Activated naive CD8-positive, alpha-beta T cell treated with anti-CD3 and anti-CD28 coated beads, Interleukin-2, amount 50 U/mL, for 16 hours (primary cell): Measurements from ENCODE around the gene AP4B1.
"Not testable (repeated sequence)": the region's sequence is repeated elsewhere in the genome, so short reads cannot be mapped to it uniquely, and the experiment has no call there.

Experiments used
- DNase-seq: peaks from one replicate; pipeline ENCODE4 v3.0.0-alpha.2; 2020; ENCODE audit warnings: low read depth, low spot score

Gene AP4B1

DNA sequence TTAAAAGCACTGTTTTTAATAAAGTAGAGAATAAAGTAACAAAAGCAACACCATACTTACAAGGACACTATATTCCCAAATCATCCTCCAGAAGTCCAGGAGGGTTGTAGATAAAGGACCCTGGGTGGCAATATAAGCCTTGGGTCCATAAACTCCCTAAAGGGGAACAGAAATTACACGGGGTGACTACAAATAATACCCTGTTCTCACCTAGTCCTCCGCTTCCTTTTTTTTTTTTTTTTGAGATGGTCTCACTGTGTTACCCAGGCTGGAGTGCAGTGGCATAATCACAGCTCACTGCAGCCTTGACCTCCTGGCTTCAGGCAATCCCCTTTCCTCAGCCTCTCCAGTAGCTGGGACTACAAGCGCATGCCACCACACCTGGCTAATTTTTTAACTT is 46.2 kb downstream of the AP4B1 start:
- DNase-seq: no peak

DNA sequence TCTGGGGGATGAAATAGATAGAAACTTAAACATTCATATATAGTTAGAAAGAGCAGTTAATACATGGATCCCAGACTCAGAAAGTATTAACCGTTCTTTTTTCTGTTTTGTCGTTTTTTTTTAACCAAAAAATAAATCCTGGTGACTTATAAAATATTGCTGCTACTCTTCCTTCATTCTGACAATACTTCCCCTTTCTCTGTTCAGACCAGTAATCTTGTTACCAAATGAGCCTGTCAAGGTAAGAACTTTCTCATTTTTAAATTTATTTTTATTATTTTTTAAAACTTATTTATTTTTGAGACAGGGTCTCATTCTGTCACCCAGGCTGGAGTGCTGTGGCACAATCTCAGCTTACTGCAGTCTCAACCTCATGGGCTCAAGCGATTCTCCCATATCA is 46.8 kb downstream of the AP4B1 start:
- no peak for DNase-seq

DNA sequence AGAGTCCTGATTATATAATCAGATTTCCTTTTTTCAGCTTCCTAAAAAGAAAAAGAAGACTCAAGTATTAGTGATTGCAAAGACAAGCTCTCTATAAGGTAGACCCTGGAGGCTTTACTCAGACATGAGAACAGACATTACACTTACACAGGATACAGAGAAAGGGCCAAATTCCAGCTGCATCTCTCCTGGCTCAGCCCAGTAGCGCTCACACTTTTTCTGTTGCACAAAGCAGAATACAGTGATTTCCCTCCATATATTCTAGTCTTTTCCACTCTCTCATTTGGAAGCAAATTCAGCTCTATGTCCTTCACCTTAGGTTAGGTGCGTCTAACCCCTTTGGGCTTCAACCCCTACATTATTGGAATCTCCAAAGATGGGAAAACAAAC is 48.2 kb downstream of the AP4B1 start:
- DNase-seq: no peak

DNA sequence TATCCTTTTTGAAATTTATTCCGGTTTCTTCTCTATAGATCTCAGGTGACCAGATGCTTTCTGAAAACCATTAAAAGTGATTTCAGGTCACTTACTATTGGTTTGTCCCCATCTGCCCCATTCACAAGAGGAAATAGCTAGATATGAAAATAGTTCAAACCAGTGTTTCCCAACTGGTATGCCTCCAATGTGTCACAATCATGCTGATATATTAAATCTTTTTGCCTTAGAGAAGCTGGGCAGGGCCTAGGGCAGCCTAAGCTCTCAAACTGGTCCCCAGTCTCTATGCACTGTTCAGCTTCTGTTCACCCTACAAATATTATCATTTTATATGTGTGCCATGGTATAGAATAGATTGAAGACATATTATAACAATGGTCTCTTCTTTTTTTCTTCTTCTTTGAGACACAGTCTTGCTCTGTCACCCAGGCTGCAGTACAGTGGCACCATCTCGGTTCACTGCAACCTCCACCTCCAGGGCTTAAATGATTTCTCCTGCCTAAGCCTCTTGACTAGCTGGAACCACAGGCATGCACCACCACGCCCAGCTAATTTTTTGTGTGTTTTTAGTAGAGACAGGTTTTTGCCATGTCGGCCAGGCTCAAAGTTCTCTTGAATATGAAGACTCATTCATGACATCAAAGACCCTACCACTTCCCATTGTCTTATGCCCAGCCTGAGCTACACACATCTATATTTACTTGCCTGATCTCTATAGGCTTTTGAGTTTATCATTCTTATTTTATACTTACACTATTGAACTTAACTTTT is 48.8 kb downstream of the AP4B1 start:
- no peak for DNase-seq

- no peak for DNase-seq
Observed at GRCh38 chr1:113854234-113854633, 50.4 kb downstream of the AP4B1 start.

DNA sequence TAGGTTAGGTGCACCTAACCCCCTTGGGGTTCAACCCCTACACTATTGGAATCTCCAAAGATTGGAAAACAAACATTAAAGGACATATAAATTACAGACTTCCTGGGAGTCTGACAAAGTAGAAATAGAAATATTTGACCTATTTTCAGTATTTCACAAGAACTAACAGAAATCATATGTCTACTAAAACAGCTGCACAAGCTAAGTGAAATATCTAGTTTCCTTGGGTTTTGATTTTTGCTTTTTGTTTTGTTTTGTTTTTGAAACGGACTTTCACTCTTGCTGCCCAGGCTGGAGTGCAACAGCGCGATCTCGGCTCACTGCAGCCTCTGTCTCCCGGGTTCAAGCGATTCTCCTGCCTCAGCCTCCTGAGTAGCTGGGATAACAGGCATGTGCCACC is 51.9 kb downstream of the AP4B1 start:
- DNase-seq: not testable (repeated sequence)

DNA sequence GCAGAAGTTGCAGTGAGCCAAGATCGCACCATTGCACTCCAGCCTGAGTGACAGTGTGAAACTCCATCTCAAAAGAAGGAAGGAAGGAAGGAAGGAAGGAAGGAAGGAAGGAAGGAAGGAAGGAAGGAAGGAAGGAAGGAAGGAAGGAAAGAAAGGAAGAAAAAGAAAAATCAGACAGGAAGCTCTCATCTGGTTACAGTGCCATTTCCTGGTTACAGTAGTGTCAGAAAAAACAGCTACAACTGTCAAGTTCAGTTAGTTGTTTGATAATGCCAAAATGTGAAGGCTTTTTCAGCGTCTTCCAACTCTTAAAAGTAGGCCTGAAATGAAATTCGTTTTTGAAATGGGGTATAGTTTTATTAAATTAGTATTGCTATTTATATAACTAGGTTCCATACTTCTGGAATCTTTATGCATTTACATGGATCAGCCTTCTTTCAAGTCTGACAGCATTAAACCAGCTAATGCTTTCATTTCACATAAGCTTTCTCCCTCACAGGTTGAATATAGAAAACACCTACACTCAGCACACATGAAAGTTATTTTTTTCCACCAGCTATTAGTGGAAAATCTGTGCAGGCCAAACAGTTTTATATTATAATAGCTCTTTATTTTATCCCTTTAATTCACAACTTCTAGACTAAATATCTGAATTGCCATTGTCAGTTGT is 54.3 kb downstream of the AP4B1 start:
- no peak for DNase-seq

DNA sequence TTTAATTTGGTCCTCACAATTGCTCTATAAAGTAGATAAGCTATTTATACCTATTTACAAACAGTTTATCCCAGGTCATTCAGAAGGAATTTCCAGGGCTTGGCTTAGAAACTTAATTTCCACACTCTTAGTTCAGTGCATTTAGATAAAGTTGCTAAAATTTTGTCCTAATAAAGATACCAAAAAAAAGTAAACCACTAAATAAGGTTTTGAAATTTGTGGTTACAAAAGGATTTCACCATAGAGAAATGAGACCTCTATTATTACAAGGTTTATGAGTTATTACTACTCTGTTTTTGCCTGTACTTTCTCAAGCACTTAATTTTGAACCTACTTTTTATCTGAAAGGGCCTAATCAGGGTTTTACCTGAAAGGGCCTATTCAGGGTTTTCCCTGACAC is 55.5 kb downstream of the AP4B1 start:
- DNase-seq: no peak

DNA sequence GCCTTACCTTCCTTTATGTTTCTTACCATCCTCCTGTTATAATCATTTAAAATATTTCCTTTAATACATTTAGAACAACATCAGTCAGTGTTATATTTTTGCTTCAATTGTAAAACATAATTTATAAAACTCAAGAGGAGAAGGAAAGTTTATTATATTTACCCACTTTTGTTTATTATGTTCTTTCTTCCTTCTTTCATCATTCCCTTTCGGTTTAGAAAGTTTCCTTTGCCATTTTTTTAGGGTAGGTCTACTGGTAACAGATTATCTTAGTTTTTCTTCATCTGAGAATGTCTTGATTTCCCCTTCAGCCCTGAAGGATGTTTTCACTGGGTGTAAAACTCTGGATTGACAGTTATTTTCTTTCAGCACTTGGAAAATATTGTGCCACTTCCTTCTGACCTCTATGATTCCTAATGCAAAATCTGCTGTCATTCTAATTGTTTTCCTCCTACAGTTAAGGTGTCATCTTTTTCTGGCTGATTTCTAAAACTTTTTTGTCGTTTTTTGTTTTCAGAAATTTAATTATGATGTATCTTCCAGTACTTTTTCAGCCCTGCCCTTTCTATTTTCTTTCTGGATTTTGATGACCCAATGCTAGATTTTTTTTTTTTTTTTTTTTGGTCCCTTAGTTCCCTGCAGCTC is 58.1 kb downstream of the AP4B1 start:
- no peak for DNase-seq
